CD14-positive monocyte (primary cell): ENCODE measurements around the gene MTCH2. TPM values are rescaled to one million over a fixed set of nuclear protein-coding genes. Genes with fewer than 3 reads are reported as not detected.
"Not testable (repeated sequence)": the region's sequence is repeated elsewhere in the genome, so short reads cannot be mapped to it uniquely, and the experiment has no call there.

Experiments
- DNase-seq, 3 donors: peaks; one replicate each; pipeline ENCODE4 v3.0.0-alpha.2; 2011 to 2022
- H2AFZ ChIP-seq: 2 replicates; pipeline ENCODE4 v1.6.0; 2012; ENCODE audit warnings: mild to moderate bottlenecking, low read depth, low read length, inconsistent platforms; ENCODE audit not compliant: insufficient read depth, poor library complexity, severe bottlenecking
- H3K27ac ChIP-seq, 2 donors: 1 replicate in 1 of 2; 2 replicates in 1 of 2; pipeline ENCODE4 v1.5.1; 2012 to 2013; ENCODE audit warnings: low read length in 2 of 2, control low read depth in 1 of 2, inconsistent platforms in 1 of 2, low read depth in 1 of 2, mild to moderate bottlenecking in 1 of 2
- H3K27me3 ChIP-seq, 2 donors: one replicate each; pipeline versions ENCODE4 v1.6.0 to v1.6.1; 2011 to 2013; ENCODE audit warnings: low read length in 2 of 2; ENCODE audit not compliant: control insufficient read depth in 2 of 2, insufficient read depth in 2 of 2
- H3K36me3 ChIP-seq, 2 donors: replicated peaks in 1 of 2; 1 replicate in 1 of 2; 2 replicates in 1 of 2; pipeline versions ENCODE4 v1.5.1 to v1.6.1; 2012 to 2013; ENCODE audit warnings: low read length in 2 of 2, control low read depth in 1 of 2, inconsistent platforms in 1 of 2, mild to moderate bottlenecking in 1 of 2; ENCODE audit not compliant: insufficient read depth in 2 of 2, control insufficient read depth in 1 of 2
- H3K4me1 ChIP-seq, 2 donors: 1 replicate in 1 of 2; 2 replicates in 1 of 2; pipeline versions ENCODE4 v1.5.1 to v1.6.1; 2012 to 2013; ENCODE audit warnings: low read length in 2 of 2, control low read depth in 1 of 2, inconsistent platforms in 1 of 2, mild to moderate bottlenecking in 1 of 2, moderate library complexity in 1 of 2; ENCODE audit not compliant: insufficient read depth in 2 of 2, control insufficient read depth in 1 of 2
- H3K4me2 ChIP-seq: replicated peaks from 2 replicates; pipeline ENCODE3; 2012; ENCODE audit warnings: low read length, moderate library complexity, mild to moderate bottlenecking; ENCODE audit not compliant: poor library complexity, severe bottlenecking; ENCODE audit errors: extremely low read depth
- H3K4me3 ChIP-seq, 3 experiments: fragments of 200-600 bp in 1 of 3; sonication (generic) in 1 of 3; replicated peaks in 1 of 3; 1 replicate in 2 of 3; 2 replicates in 1 of 3; pipeline ENCODE4 v1.5.1; 2011 to 2013; ENCODE audit warnings: low read length in 3 of 3, mild to moderate bottlenecking in 3 of 3, control low read depth in 2 of 3, low read depth in 2 of 3, inconsistent platforms in 1 of 3, moderate library complexity in 1 of 3
- H3K79me2 ChIP-seq: 2 replicates; pipeline ENCODE4 v1.6.0; 2012; ENCODE audit warnings: mild to moderate bottlenecking, control low read depth, inconsistent platforms, low read length, moderate library complexity; ENCODE audit not compliant: insufficient read depth
- H3K9ac ChIP-seq: 2 replicates; pipeline ENCODE4 v1.6.0; 2017; ENCODE audit warnings: low read length, mild to moderate bottlenecking; ENCODE audit not compliant: insufficient read depth, poor library complexity, severe bottlenecking
- H3K9me3 ChIP-seq, 2 donors: replicated peaks in 1 of 2; 1 replicate in 1 of 2; 2 replicates in 1 of 2; pipeline versions ENCODE4 v1.5.1 to v1.6.1; 2012 to 2013; ENCODE audit warnings: low read length in 2 of 2, control low read depth in 1 of 2; ENCODE audit not compliant: control insufficient read depth in 1 of 2, insufficient read depth in 1 of 2
- H4K20me1 ChIP-seq: 2 replicates; pipeline ENCODE4 v1.6.0; 2012; ENCODE audit warnings: mild to moderate bottlenecking, low read length, control low read depth, moderate library complexity; ENCODE audit not compliant: insufficient read depth
- H3K27ac Mint-ChIP-seq, 7 donors: one replicate each; pipeline ENCODE4 v1.8.0; 2020; ENCODE audit warnings: mild to moderate bottlenecking in 7 of 7, mixed read lengths in 7 of 7, moderate library complexity in 6 of 7, inconsistent platforms in 2 of 7
- H3K27me3 Mint-ChIP-seq, 3 donors: one replicate each; pipeline ENCODE4 v1.8.0; 2021 to 2022; ENCODE audit warnings: low read depth in 3 of 3, mild to moderate bottlenecking in 3 of 3, mixed read lengths in 3 of 3, moderate library complexity in 3 of 3, inconsistent platforms in 1 of 3
- H3K36me3 Mint-ChIP-seq, 2 donors: one replicate each; pipeline ENCODE4 v1.8.0; 2020; ENCODE audit warnings: mixed read lengths in 2 of 2, inconsistent platforms in 1 of 2, mild to moderate bottlenecking in 1 of 2
- H3K4me1 Mint-ChIP-seq: one replicate; pipeline ENCODE4 v1.8.0; 2020; ENCODE audit warnings: mild to moderate bottlenecking, mixed read lengths
- H3K4me3 Mint-ChIP-seq, 2 donors: one replicate each; pipeline ENCODE4 v1.8.0; 2020; ENCODE audit warnings: mild to moderate bottlenecking in 2 of 2, mixed read lengths in 2 of 2, moderate library complexity in 1 of 2
- H3K9me3 Mint-ChIP-seq, 7 donors: one replicate each; pipeline ENCODE4 v1.8.0; 2020 to 2022; ENCODE audit warnings: mixed read lengths in 7 of 7, mild to moderate bottlenecking in 6 of 7, moderate library complexity in 6 of 7, inconsistent platforms in 2 of 7
- WGBS: methylation state at CpG from one replicate; pipeline ENCODE4 v1.1.5; 2013; ENCODE audit warnings: missing lambda C conversion rate; ENCODE audit not compliant: insufficient coverage; 5-methylcytosine and 5-hydroxymethylcytosine counted together
- intact Hi-C, 2 donors: fragments of 100-400 bp; cut with micrococcal nuclease; formaldehyde crosslinking; loops; one replicate each; pipeline versions ENCODE4 v1.15.0 to v1.15.1; 2023
- polyA plus RNA-seq, 3 donors: library from polyadenylated mRNA; depleted of rRNA in 1 of 3; unstranded in 2 of 3; stranded (reverse) in 1 of 3; fragments of 300-500 nt in 2 of 3; fragments of >200 nt in 1 of 3; fragmentation: Illumina TruSeq in 2 of 3; gene quantifications; 1 replicate in 2 of 3; 2 replicates in 1 of 3; pipeline ENCODE4 v1.2.3, GENCODE V29; 2012 to 2021
- TF ChIP-seq, protein P1 (sequence below): fragments of 200-600 bp; IDR thresholded peaks from one replicate; pipeline ENCODE4 v1.8.0; 2022; ENCODE audit warnings: antibody characterized with exemption, mild to moderate bottlenecking

The MTCH2 gene
- polyA plus RNA-seq, 3 donors: 31.7 to 116 (median 98.0) TPM

- H3K27ac ChIP-seq, H3K9me3 ChIP-seq, H3K27me3 ChIP-seq, H3K4me1 ChIP-seq, intact Hi-C loops, H4K20me1 ChIP-seq, H3K9ac ChIP-seq, H3K4me1 Mint-ChIP-seq, H3K4me3 Mint-ChIP-seq, H3K4me3 ChIP-seq, DNase-seq, H3K9me3 Mint-ChIP-seq, H3K4me2 ChIP-seq, H2AFZ ChIP-seq, H3K27me3 Mint-ChIP-seq: not testable (repeated sequence)
- Histone ChIP-seq H3K79me2 (peaks cover 26% of the 10 kb centered on the region), H3K36me3 (peaks cover 54 to 77% of the 10 kb centered on the region in 2 donors)
- WGBS: 94% methylated on average over 3 of the region's 11 CpGs
- peak overlapping the region in 2 of 7 donors; percentile 46 to 75 for H3K27ac Mint-ChIP-seq
- H3K36me3 Mint-ChIP-seq: peaks cover 61 to 80% of the 10 kb centered on the region in 2 donors
Observed at GRCh38 chr11:47636331-47636730, 6.0 kb downstream of the MTCH2 start.

DNA sequence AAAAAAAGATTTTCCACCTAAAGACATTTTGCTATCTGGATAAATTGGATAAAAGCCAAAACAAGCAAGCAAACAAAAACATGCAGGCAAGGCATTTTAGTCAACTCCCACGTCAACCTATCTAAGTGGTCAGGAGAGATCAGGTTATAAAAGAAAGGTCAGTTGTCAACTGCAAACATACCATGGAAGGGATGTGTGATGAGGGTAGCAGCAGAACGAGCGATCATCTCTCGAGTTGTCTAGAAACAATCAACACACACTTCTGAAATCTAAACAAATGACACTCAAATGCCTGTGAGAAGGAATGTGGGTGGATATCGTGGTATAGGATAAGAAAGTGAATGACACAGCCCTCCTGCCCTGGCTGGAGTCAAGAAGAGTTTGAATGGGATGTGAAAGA lies 10.9 kb downstream of the MTCH2 start:
- no CpG with 5 or more reads among the region's 5 CpGs for WGBS
- H3K79me2 ChIP-seq: no peaks in the 10 kb centered on the region
- Mint-ChIP-seq H3K27ac (peak overlapping the region in 1 of 7 donors; percentile 32), H3K4me3 (no peak overlapping the region), H3K27me3 (peaks cover 0 to 3% (median 0%) of the 10 kb centered on the region in 3 donors), H3K36me3 (peaks cover 70 to 95% of the 10 kb centered on the region in 2 donors), H3K9me3 (no peaks in the 10 kb centered on the region), H3K4me1 (no peaks in the 10 kb centered on the region)
- no peaks in the 10 kb centered on the region for H3K9me3 ChIP-seq
- no peak for DNase-seq
- H3K4me1 ChIP-seq: no peaks in the 10 kb centered on the region
- no peak overlapping the region for H3K9ac ChIP-seq
- H3K27ac ChIP-seq: peak overlapping the region in 1 of 2 donors; percentile 26
- H3K4me3 ChIP-seq: no peak overlapping the region
- H3K36me3 ChIP-seq: peaks cover 80 to 95% of the 10 kb centered on the region in 2 donors
- no peak overlapping the region for H3K4me2 ChIP-seq
- TF ChIP-seq, protein P1, sequence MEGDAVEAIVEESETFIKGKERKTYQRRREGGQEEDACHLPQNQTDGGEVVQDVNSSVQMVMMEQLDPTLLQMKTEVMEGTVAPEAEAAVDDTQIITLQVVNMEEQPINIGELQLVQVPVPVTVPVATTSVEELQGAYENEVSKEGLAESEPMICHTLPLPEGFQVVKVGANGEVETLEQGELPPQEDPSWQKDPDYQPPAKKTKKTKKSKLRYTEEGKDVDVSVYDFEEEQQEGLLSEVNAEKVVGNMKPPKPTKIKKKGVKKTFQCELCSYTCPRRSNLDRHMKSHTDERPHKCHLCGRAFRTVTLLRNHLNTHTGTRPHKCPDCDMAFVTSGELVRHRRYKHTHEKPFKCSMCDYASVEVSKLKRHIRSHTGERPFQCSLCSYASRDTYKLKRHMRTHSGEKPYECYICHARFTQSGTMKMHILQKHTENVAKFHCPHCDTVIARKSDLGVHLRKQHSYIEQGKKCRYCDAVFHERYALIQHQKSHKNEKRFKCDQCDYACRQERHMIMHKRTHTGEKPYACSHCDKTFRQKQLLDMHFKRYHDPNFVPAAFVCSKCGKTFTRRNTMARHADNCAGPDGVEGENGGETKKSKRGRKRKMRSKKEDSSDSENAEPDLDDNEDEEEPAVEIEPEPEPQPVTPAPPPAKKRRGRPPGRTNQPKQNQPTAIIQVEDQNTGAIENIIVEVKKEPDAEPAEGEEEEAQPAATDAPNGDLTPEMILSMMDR: no peak
- H2AFZ ChIP-seq: no peak overlapping the region
- H4K20me1 ChIP-seq: no peaks in the 10 kb centered on the region
- no peaks in the 10 kb centered on the region for H3K27me3 ChIP-seq
- intact Hi-C loops: no loop called here
